ENCODE data around the gene SP5. TPM values are rescaled to one million over a fixed set of nuclear protein-coding genes. Genes with fewer than 3 reads are reported as not detected.

The SP5 gene
- total and polyA plus RNA-seq, 9 of the 15 experiments (the other 6 are each of a cell fraction or from before 2014, with no cell fraction given) = 0.03 to 1.7 (median 0.16) TPM; not detected in 1

GRCh38 chr2:170740660-170741059, 25.5 kb downstream of the SP5 start (continued):
- TF ChIP-seq AFF1 (IDR thresholded peaks at IDR 0.05; ENCODE audit: low read depth in 1 of 2, partially characterized antibody in 2 of 2) (no peak), CHCHD3 (CRISPR knock-in tag; IDR thresholded peaks at IDR 0.05) (no peak), ZNF551 (CRISPR knock-in tag; IDR thresholded peaks at IDR 0.05) (no peak), ZNF311 (CRISPR knock-in tag; IDR thresholded peaks at IDR 0.05) (no peak), CBX8 (IDR thresholded peaks at IDR 0.05; ENCODE audit: borderline replicate concordance, extremely low read depth, low read depth, low read length, poor library complexity, severe bottlenecking) (no peak), PHTF2 (CRISPR knock-in tag; IDR thresholded peaks at IDR 0.05) (no peak), CBFB (CRISPR knock-in tag; IDR thresholded peaks at IDR 0.05) (peak; percentile 53; the same call in 1 of the 2 replicates), NFE2L1 (tag; IDR thresholded peaks at IDR 0.05; ENCODE audit: borderline replicate concordance, low read depth) (no peak), MTA2 (IDR thresholded peaks at IDR 0.05; ENCODE audit: low read depth) (no peak), PTTG1 (tag; IDR thresholded peaks at IDR 0.05; ENCODE audit: low read depth) (no peak), EHMT2 (IDR thresholded peaks at IDR 0.05) (no peak), BMI1 (IDR thresholded peaks at IDR 0.05; ENCODE audit: low read length) (no peak), COPS2 (conservative IDR thresholded peaks at IDR 0.05) (no peak), STAT5A (IDR thresholded peaks at IDR 0.05; ENCODE audit: borderline replicate concordance, low read length) (peak; percentile 36; the same call in 1 of the 2 replicates), FOXA3 (CRISPR knock-in tag; conservative IDR thresholded peaks at IDR 0.05 in 1 of 2, IDR thresholded peaks at IDR 0.05 in 1 of 2) (no peak), TFAP4 (CRISPR knock-in tag; IDR thresholded peaks at IDR 0.05; ENCODE audit: borderline replicate concordance) (peak; percentile 74; the same call in 1 of the 2 replicates), NEUROD1 (IDR thresholded peaks at IDR 0.05; ENCODE audit: borderline replicate concordance, low read depth, low read length, partially characterized antibody) (no peak), MYBL2 (IDR thresholded peaks at IDR 0.05; ENCODE audit: low read depth) (no peak), MYBL2 (CRISPR knock-in tag; IDR thresholded peaks at IDR 0.05; ENCODE audit: borderline replicate concordance) (no peak), ZNF512 (tag; IDR thresholded peaks at IDR 0.05) (no peak), ATF7 (IDR thresholded peaks at IDR 0.05) (no peak), GTF2E2 (tag; IDR thresholded peaks at IDR 0.05) (no peak), ZNF707 (CRISPR knock-in tag; conservative IDR thresholded peaks at IDR 0.05) (no peak), SMAD3 (CRISPR knock-in tag; conservative IDR thresholded peaks at IDR 0.05) (no peak)
